Measurements from ENCODE around the gene KNDC1.

The KNDC1 gene

DNA sequence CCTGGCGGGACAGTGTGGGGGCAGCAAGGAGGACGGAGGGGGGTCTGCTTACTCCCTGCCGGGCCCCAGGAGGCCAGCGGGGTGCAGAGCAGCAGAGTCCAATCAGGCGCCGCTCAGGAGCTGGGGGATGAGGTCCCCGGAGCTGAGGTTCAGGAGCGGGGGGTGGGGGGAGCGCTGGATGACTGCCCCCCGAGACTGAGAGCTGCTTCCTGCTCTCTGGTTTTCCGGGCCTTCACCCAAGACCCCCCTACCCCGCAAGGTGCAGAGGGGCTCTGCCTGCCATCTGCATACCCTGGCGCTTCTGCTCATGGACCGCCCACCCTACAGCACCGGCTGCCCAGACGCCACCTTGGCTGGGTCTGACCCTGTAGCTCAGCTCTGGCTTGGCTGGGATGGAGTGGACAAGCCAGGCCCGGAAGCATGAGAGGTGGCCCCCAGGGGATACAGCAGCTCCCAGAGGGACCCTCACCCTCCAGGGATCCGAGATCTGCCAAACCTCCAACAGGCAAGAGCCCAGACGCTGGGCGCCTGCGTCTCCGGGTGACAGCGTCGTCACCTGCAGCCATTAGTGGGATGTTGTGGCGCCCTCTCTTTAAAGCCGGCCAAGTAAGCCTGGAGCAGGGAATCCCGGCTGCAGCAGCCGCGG lies 930 bp downstream of the KNDC1 start:
- H3K4me3 ChIP-seq (ENCODE audit: low read depth, low read length), result no peak overlapping the region
- TF ChIP-seq, protein P1, sequence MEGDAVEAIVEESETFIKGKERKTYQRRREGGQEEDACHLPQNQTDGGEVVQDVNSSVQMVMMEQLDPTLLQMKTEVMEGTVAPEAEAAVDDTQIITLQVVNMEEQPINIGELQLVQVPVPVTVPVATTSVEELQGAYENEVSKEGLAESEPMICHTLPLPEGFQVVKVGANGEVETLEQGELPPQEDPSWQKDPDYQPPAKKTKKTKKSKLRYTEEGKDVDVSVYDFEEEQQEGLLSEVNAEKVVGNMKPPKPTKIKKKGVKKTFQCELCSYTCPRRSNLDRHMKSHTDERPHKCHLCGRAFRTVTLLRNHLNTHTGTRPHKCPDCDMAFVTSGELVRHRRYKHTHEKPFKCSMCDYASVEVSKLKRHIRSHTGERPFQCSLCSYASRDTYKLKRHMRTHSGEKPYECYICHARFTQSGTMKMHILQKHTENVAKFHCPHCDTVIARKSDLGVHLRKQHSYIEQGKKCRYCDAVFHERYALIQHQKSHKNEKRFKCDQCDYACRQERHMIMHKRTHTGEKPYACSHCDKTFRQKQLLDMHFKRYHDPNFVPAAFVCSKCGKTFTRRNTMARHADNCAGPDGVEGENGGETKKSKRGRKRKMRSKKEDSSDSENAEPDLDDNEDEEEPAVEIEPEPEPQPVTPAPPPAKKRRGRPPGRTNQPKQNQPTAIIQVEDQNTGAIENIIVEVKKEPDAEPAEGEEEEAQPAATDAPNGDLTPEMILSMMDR (IDR thresholded peaks at IDR 0.05; ENCODE audit: low read depth, low read length, missing control alignments), result no peak
- no peak for DNase-seq (ENCODE audit: low read depth)

DNA sequence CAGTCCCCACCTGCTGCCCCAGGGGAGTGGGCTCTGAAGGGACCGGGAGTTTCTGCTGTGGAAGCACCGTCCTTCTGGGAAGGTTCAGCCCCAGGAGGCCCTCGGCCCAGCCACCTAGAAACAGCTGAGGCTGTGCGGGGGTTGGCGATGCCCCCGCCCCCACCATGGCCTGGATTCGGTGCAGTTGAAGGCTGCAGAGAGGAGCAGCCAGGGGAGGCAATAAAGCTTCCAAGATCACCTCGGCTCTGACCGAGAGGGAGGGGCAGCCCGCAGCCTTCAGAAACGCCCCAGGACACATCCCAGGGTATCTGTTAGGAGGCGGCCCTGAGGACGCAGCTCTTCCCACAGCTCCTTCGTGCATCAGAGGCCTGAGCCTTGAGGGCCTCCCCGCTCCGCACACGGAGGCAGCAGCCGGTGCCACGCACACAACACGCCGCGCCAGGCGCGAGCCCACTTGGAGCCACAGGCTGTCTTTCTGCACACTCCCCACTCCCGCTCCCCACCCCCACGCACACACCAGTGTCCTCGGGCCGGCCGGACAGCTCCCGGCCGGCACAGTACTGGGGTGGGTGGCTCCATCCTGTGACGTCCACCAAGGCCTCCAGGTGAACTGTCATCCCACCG lies 1.6 kb downstream of the KNDC1 start:
- no peak overlapping the region for H3K4me3 ChIP-seq (ENCODE audit: low read depth, low read length)
- TF ChIP-seq, protein P1 (IDR thresholded peaks at IDR 0.05; ENCODE audit: low read depth, low read length, missing control alignments), result no peak
- DNase-seq (ENCODE audit: low read depth), result no peak

DNA sequence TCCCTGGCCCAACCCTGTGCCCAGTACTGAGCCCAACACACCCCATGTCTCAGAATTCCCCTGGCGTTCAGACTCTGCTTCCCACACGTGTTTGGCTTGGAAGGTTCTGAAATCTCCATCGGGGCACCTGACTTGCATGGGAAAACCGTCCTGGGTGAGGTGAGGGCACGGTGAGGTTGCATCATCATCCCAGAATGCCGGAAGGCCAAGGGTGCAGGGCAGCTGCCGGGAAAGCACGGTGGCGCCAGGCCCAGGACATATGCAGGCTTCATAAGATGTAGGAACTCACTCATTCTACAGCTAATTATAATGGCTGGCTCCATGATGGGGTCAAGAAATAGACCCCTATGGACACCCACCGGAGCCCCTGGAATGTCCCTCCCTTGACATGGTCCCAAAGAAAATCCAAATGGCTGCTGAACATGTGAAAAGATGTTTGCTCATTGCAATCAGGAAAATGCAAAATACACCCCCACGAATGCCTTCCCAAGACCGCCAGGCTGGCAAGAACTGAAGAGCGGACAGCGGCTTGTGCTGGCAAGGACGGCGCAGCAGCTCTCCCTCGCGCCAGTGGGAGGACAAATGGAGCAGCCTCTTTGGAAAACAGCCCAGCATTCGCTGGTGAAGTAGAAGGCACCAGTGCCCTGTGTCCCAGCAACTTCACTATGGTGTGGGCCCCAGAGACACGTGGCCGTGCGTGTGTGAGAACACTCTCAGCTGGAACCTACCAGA lies 2.3 kb downstream of the KNDC1 start:
- TF ChIP-seq, protein P1 (IDR thresholded peaks at IDR 0.05; ENCODE audit: low read depth, low read length, missing control alignments), result no peak
- no peak overlapping the region for H3K4me3 ChIP-seq (ENCODE audit: low read depth, low read length)
- no peak for DNase-seq (ENCODE audit: low read depth)

DNA sequence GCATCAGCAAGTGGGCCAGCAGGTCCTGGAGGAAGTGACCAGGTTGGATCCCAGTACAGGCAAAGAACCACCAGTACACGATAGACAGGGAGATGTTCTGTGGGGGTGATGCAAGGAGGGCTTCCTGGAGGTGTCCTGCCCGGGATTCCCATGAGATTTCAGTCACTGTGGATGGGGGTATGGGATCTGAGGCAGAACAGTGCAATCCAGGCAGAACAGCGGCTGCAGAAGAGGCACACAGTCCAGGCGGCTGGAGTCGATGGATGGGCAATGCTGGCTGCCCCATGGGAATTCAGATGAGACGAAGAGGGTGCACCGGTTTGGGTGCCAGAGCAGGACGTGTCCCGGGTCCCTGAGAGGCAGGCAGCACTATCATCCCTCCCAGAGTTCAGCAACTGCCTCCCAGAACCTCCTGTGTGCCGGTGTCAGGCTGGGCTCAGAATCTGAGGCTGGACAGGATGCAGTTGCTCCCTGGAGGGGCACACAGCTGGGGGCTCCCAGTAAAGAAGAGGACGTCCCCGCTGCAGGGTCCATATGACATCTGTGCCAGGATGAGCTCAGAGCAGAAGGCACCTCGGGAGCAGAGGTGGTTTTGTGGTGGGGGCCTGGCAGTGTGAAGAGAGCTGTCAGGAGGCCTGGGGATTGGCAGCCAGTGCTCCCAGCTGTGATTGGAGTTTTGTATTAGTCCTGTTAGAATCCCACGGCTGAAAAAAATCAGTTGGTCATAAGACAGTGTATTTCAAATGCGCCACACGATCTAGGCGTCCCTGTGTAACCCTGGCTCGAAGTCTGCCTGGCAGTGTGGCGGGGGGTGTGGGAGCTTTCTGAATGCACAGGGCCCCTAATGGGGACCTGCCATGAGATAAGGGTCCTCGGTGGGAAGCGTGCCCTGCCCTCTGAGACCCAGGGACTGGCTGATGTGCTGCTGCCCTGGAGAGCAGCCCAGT lies 3.2 kb downstream of the KNDC1 start:
- TF ChIP-seq, protein P1 (IDR thresholded peaks at IDR 0.05; ENCODE audit: low read depth, low read length, missing control alignments), result no peak
- no peak for DNase-seq (ENCODE audit: low read depth)
- H3K4me3 ChIP-seq (ENCODE audit: low read depth, low read length), result no peak overlapping the region

DNA sequence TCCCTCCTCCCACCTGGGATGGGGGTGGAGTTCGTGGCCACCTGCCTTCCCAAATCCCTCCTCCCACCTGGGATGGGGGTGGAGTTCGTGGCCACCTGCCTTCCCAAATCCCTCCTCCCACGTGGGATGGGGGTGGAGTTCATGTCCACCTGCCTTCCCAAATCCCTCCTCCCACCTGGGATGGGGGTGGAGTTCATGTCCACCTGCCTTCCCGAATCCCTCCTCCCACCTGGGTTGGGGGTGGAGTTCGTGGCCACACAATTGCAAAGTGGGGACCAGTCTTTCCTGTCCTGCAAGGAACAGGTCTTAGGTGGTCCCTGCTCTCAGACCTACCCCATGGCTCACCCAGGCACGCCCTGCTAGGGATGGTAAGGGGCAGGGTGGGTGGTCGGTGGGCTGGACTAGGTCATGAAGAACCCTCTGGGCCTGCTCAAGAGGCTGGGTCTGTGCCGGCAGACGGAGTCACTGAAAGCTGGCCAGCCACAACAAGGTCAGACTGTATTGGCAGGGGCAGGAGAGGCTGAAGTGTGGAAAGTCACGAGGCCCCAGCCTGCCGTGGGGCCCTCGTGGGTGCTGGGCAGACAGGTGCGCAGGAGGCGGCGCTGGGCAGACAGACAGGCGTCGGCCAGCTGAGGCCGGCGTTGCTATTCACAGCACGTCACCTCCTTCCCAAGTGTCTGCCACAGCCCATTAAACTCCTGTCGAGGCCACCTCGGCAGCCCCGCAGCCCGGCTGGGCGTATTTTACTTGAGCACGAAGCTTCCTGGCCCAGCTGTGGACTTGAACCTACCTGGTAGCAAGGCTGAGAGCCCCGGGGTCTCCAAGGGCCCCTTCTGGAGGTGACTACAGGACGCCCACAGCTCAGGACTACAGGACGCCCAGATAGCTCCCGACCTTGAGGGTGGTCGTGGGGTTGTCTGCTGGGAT lies 4.1 kb downstream of the KNDC1 start:
- no peak for DNase-seq (ENCODE audit: low read depth)
- H3K4me3 ChIP-seq (ENCODE audit: low read depth, low read length), result no peak overlapping the region
- TF ChIP-seq, protein P1 (IDR thresholded peaks at IDR 0.05; ENCODE audit: low read depth, low read length, missing control alignments), result no peak
